Smooth muscle cell (in vitro differentiated cells): ENCODE measurements around the gene WHRN. TPM values are rescaled to one million over a fixed set of nuclear protein-coding genes. Genes with fewer than 3 reads are reported as not detected.
A peak's percentile ranks its signal among the peaks of the same experiment; 100 is the strongest.

Source experiments
- DNase-seq: peaks from one replicate; lab custom pipeline; 2025; ENCODE audit not compliant: unreplicated experiment; lab: John Stamatoyannopoulos, UW
- H2AFZ ChIP-seq: fragments of 200-600 bp; sonication (generic); 2 replicates; pipeline ENCODE4 v1.6.0; 2016; ENCODE audit warnings: antibody characterized with exemption, low read depth, mild to moderate bottlenecking
- H3F3A ChIP-seq: fragments of 200-600 bp; sonication (generic); 2 replicates; pipeline ENCODE4 v1.6.0; 2017; ENCODE audit warnings: antibody characterized with exemption, low read depth
- H3K27ac ChIP-seq: fragments of 200-600 bp; sonication (generic); 2 replicates; pipeline ENCODE4 v1.5.1; 2016; ENCODE audit warnings: low read depth, mild to moderate bottlenecking
- H3K27me3 ChIP-seq: fragments of 200-600 bp; sonication (generic); 2 replicates; pipeline ENCODE4 v1.6.1; 2016; ENCODE audit warnings: low read depth, mild to moderate bottlenecking
- H3K36me3 ChIP-seq: fragments of 200-600 bp; sonication (generic); 2 replicates; pipeline ENCODE4 v1.5.1; 2016; ENCODE audit warnings: low read depth
- H3K4me1 ChIP-seq: fragments of 200-600 bp; sonication (generic); 2 replicates; pipeline ENCODE4 v1.5.1; 2016; ENCODE audit warnings: low read depth
- H3K4me2 ChIP-seq: fragments of 200-600 bp; sonication (generic); 2 replicates; pipeline ENCODE4 v1.6.0; 2016; ENCODE audit warnings: mild to moderate bottlenecking
- H3K4me3 ChIP-seq: fragments of 200-600 bp; sonication (generic); 2 replicates; pipeline ENCODE4 v1.5.1; 2016; ENCODE audit warnings: mild to moderate bottlenecking
- H3K79me2 ChIP-seq: fragments of 200-600 bp; sonication (generic); 2 replicates; pipeline ENCODE4 v1.6.0; 2016; ENCODE audit warnings: low read depth, mild to moderate bottlenecking
- H3K9ac ChIP-seq: fragments of 200-600 bp; sonication (generic); 2 replicates; pipeline ENCODE4 v1.6.0; 2016; ENCODE audit warnings: low read depth
- H3K9me3 ChIP-seq: fragments of 200-600 bp; sonication (generic); replicated peaks from 2 replicates; pipeline ENCODE4 v1.5.1; 2016; ENCODE audit warnings: low read depth
- H4K20me1 ChIP-seq: fragments of 200-600 bp; sonication (generic); 2 replicates; pipeline ENCODE4 v1.6.0; 2016; ENCODE audit warnings: low read depth
- CTCF ChIP-seq: fragments of 200-600 bp; sonication (generic); IDR thresholded peaks from 2 replicates; pipeline ENCODE4 v1.5.1; 2017; ENCODE audit warnings: borderline replicate concordance, mild to moderate bottlenecking, antibody characterized with exemption; ENCODE audit not compliant: insufficient read depth, poor library complexity, severe bottlenecking
- WGBS: methylation state at CpG from one replicate; pipeline ENCODE4 v1.1.7; 2016; ENCODE audit warnings: low lambda C conversion rate; 5-methylcytosine and 5-hydroxymethylcytosine counted together
- polyA plus RNA-seq: library from polyadenylated mRNA; unstranded; fragments of >200 nt; fragmentation: Nextera tagmentation; extraction: Ambion mirVana; gene quantifications from 2 replicates; pipeline ENCODE4 v1.2.1, GENCODE V29; 2016
- total RNA-seq: library from RNA; depleted of rRNA; stranded (reverse); fragments of >200 nt; gene quantifications from 2 replicates; pipeline ENCODE4 v1.2.3, GENCODE V29; 2014

Gene WHRN
- total and polyA plus RNA-seq, 2 experiments from 2014 or later = 3.6 to 12.9 TPM

DNA sequence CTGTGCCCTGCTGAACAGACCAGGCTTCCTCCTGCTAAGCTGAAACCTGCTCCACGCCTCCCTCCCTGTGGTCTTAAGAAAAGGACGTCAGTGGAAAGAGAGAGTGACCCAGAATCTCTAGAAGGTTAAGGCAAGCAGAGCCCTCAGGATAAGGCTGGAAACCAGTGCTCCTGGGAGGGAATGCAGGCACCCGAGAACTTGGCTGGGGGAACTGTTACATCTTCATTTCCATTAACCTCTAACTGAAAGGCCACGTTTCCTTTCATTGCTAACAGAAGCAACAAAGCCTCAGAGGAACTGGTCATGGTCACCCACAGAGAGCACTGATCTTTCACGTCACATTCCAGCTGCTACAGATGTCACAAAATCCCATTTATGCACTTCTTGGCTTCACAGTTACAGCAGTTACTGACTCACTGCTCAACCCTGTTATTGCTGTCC is 91.4 kb downstream of the WHRN start:
- Histone ChIP-seq H2AFZ (no peak overlapping the region), H3K79me2 (no peaks in the 10 kb centered on the region), H3K9me3 (no peaks in the 10 kb centered on the region), H3K4me1 (peaks cover 12% of the 10 kb centered on the region), H3K9ac (no peak overlapping the region), H4K20me1 (no peaks in the 10 kb centered on the region), H3K27ac (peak overlapping the region; percentile 64), H3K27me3 (no peaks in the 10 kb centered on the region), H3K4me2 (peak overlapping the region; percentile 25), H3K4me3 (no peak overlapping the region), H3F3A (peaks cover 4% of the 10 kb centered on the region), H3K36me3 (no peaks in the 10 kb centered on the region)
- no peak for DNase-seq
- TF ChIP-seq CTCF = no peak
- WGBS = 19% methylated on average over 5 of the region's 5 CpGs

GRCh38 chr9:114412048-114412683 is 93.1 kb downstream of the WHRN start:
- no peaks in the 10 kb centered on the region for H3K36me3 ChIP-seq
- WGBS = 66% methylated on average over 11 of the region's 12 CpGs
- peaks cover 12% of the 10 kb centered on the region for H3K4me1 ChIP-seq
- H3F3A ChIP-seq = peaks cover 4% of the 10 kb centered on the region
- no peak overlapping the region for H3K4me3 ChIP-seq
- H2AFZ ChIP-seq = no peak overlapping the region
- no peaks in the 10 kb centered on the region for H3K79me2 ChIP-seq
- no peak overlapping the region for H3K27ac ChIP-seq
- H4K20me1 ChIP-seq = no peaks in the 10 kb centered on the region
- no peaks in the 10 kb centered on the region for H3K9me3 ChIP-seq
- H3K9ac ChIP-seq = no peak overlapping the region
- no peak for DNase-seq
- H3K27me3 ChIP-seq = no peaks in the 10 kb centered on the region
- H3K4me2 ChIP-seq = no peak overlapping the region
- no peak for TF ChIP-seq CTCF

DNA sequence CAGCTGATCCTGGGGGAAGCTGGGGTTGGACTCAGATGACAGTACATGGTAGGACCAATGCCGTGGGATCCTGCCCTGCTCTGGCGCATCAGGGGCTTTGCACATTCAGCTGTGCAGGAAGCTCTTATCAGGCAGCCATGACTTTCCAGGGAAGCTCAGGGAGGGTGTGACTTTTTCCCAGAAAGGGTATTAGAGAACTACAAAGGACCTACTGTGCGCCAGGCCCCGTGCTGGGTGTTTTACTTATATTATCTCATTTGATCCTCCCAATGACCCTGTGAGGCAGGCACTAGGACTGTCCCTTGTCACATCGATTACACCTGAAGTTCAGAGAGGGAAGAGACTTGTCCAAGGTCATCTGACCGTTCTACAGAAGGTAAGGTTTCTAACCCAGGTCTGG is 93.8 kb downstream of the WHRN start:
- peaks cover 4% of the 10 kb centered on the region for H3F3A ChIP-seq
- H3K27ac ChIP-seq = no peak overlapping the region
- no peak overlapping the region for H3K4me3 ChIP-seq
- no peaks in the 10 kb centered on the region for H3K9me3 ChIP-seq
- no peaks in the 10 kb centered on the region for H3K27me3 ChIP-seq
- H2AFZ ChIP-seq = no peak overlapping the region
- 90% methylated on average over 6 of the region's 6 CpGs for WGBS
- H3K4me2 ChIP-seq = no peak overlapping the region
- no peaks in the 10 kb centered on the region for H3K79me2 ChIP-seq
- TF ChIP-seq CTCF = no peak
- DNase-seq = no peak
- peaks cover 12% of the 10 kb centered on the region for H3K4me1 ChIP-seq
- no peaks in the 10 kb centered on the region for H3K36me3 ChIP-seq
- H3K9ac ChIP-seq = no peak overlapping the region
- no peaks in the 10 kb centered on the region for H4K20me1 ChIP-seq

DNA sequence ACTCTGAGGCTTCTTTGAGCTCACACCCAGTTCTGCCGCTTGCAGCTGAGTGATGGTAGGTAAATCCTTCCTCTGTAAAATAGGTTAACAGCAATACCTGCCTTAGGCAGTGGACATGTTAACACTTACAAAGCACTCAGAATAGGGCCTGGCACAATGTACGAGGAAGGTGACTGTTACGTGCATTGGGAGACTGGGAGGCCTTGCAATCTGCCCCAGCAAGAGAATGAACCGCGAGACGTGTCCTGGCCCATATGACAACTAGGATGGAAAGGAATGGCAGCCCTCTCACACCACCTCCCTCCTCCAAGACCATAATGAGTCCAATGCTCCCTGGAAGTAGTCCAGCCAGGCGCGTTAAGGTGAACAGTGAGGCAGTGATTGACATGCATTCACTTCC is 94.4 kb downstream of the WHRN start:
- H3K27me3 ChIP-seq = no peaks in the 10 kb centered on the region
- no peak overlapping the region for H3K4me2 ChIP-seq
- H3K9ac ChIP-seq = no peak overlapping the region
- no peak overlapping the region for H3K27ac ChIP-seq
- no peak overlapping the region for H2AFZ ChIP-seq
- H3K4me1 ChIP-seq = peaks cover 12% of the 10 kb centered on the region
- DNase-seq = no peak
- H3F3A ChIP-seq = peaks cover 4% of the 10 kb centered on the region
- no peak overlapping the region for H3K4me3 ChIP-seq
- no peak for TF ChIP-seq CTCF
- no peaks in the 10 kb centered on the region for H3K9me3 ChIP-seq
- no peaks in the 10 kb centered on the region for H4K20me1 ChIP-seq
- 78% methylated on average over 8 of the region's 8 CpGs for WGBS
- no peaks in the 10 kb centered on the region for H3K79me2 ChIP-seq
- no peaks in the 10 kb centered on the region for H3K36me3 ChIP-seq
